Testis (tissue), 2 donors: ENCODE measurements around the gene FGGY.

Source experiments
- POLR2A ChIP-seq: fragments of 450-650 bp; IDR thresholded peaks from one replicate; pipeline ENCODE4 v1.6.1; 2017; ENCODE audit warnings: antibody characterized with exemption, mild to moderate bottlenecking, moderate library complexity
- TF ChIP-seq, protein P1 (sequence below), 3 experiments: fragments of 450-650 bp in 2 of 3; fragments of 200-600 bp in 1 of 3; sonication (generic) in 1 of 3; IDR thresholded peaks; one replicate each; pipeline ENCODE4 v1.5.1; 2016 to 2019; ENCODE audit warnings: antibody characterized with exemption in 3 of 3, mild to moderate bottlenecking in 2 of 3, moderate library complexity in 1 of 3

DNA sequence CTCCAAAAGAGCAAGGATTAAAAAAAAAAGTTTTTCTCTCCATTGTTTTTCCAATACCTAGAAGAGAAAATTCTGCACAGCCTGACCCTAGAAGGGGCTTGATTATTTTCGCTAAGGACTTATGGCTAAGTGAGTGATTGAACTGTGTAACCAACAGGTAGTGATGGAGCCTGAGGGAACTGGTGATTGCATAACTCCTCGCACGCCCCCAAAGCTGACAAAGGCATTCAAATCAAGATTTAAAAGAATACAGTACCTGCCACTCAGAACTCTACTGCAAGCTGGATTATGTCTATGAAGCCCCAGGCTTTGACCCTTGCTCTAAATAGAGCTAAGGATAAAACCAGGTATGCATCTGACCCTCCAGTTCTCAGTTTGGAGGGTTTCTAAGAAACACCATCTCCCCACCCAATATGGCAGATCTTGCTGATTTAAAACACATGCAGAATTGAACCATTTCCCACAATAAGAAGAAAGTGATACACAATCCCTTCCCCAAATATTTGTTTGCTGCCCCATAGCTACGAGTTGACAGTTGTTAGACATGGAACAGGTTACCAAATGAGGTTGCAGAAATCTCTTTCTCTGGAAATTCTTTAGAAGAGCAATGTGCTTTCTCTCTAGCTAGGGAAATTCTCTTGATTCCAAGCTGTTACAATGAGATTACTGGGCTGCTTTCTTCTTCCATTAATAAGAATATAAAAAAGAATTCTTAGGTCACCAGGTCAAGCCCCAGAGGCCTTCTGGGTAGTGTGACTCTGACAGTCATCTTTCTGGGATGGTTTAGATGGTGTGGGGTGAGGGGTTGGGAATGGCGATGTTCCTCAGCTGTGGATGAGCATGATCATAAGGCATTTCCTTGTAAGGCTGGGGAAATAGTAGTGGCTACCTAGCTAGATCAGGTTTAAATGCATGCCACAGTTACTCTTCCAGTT is 35.1 kb downstream of the FGGY start:
- TF ChIP-seq, protein P1, sequence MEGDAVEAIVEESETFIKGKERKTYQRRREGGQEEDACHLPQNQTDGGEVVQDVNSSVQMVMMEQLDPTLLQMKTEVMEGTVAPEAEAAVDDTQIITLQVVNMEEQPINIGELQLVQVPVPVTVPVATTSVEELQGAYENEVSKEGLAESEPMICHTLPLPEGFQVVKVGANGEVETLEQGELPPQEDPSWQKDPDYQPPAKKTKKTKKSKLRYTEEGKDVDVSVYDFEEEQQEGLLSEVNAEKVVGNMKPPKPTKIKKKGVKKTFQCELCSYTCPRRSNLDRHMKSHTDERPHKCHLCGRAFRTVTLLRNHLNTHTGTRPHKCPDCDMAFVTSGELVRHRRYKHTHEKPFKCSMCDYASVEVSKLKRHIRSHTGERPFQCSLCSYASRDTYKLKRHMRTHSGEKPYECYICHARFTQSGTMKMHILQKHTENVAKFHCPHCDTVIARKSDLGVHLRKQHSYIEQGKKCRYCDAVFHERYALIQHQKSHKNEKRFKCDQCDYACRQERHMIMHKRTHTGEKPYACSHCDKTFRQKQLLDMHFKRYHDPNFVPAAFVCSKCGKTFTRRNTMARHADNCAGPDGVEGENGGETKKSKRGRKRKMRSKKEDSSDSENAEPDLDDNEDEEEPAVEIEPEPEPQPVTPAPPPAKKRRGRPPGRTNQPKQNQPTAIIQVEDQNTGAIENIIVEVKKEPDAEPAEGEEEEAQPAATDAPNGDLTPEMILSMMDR (IDR thresholded peaks at IDR 0.05): no peak
- TF ChIP-seq POLR2A: no peak
